Parathyroid adenoma (tissue), 2 donors: ENCODE data around the gene HBA1.

Source experiments
- H2AFZ ChIP-seq: fragments of 300-600 bp; sonication (generic); one replicate; pipeline ENCODE4 v1.7.0; 2017; ENCODE audit warnings: antibody characterized with exemption, mild to moderate bottlenecking
- H3K27ac ChIP-seq: fragments of 300-600 bp; sonication (generic); one replicate; pipeline ENCODE4 v1.7.0; 2017
- H3K27me3 ChIP-seq: fragments of 300-600 bp; sonication (generic); one replicate; pipeline ENCODE4 v1.7.0; 2017; ENCODE audit warnings: low read length; ENCODE audit not compliant: control insufficient read depth, insufficient read depth
- H3K36me3 ChIP-seq: fragments of 300-600 bp; sonication (generic); one replicate; pipeline ENCODE4 v1.7.0; 2017; ENCODE audit warnings: low read length; ENCODE audit not compliant: control insufficient read depth, insufficient read depth
- H3K4me1 ChIP-seq: fragments of 300-600 bp; sonication (generic); one replicate; pipeline ENCODE4 v1.7.0; 2017; ENCODE audit warnings: control low read depth
- H3K4me2 ChIP-seq: fragments of 300-600 bp; sonication (generic); one replicate; pipeline ENCODE4 v1.7.0; 2017; ENCODE audit warnings: low read length
- H3K4me3 ChIP-seq: fragments of 300-600 bp; sonication (generic); one replicate; pipeline ENCODE4 v1.7.0; 2017; ENCODE audit warnings: low read depth, low read length
- H3K79me2 ChIP-seq: fragments of 300-600 bp; sonication (generic); one replicate; pipeline ENCODE4 v1.7.0; 2017; ENCODE audit warnings: control low read depth
- H3K9ac ChIP-seq: fragments of 300-600 bp; sonication (generic); one replicate; pipeline ENCODE4 v1.7.0; 2017; ENCODE audit warnings: mild to moderate bottlenecking
- H3K9me3 ChIP-seq: fragments of 300-600 bp; sonication (generic); one replicate; pipeline ENCODE4 v1.7.0; 2017; ENCODE audit warnings: low read length; ENCODE audit not compliant: control insufficient read depth
- TF ChIP-seq, protein P1 (sequence below): fragments of 300-600 bp; sonication (generic); IDR thresholded peaks from one replicate; pipeline ENCODE4 v1.7.0; 2017; ENCODE audit warnings: antibody characterized with exemption, mild to moderate bottlenecking
- donor health status: primary hyperparathyroidism.

Gene HBA1

DNA sequence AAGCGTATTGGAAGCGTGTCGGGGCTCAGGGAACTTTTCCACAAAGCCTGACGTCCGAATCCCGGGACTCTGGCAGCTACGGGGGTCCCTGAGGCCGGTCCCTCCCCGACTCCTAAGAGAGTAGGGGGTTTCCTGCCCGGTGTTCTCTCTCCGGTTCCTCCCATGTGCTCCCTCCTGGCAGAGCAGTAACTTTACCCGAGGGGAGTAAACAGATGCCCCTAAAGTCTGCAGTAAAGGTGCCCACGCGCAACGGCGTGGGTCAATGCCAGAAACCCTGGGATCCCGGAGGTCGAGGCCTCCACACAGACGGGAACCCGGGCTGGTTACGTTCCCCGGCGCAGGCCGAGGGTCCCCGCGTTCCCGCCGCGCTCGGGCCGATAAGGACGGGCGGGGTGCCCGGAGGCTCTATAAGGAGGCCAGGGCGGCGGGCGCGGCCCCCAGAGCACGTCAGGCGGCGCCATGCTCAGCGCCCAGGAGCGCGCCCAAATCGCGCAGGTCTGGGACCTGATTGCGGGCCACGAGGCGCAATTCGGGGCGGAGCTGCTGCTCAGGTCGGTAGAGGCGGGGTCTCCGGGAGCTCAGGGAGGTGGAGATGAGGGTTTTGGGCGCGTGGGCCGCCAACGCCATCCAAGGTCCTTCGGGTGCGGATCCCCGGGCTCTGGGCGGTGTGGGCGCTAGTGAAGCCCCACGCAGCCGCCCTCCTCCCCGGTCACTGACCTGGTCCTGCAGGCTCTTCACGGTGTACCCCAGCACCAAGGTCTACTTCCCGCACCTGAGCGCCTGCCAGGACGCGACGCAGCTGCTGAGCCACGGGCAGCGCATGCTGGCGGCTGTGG, 10.7 kb upstream of the HBA1 start, which contains the start of gene HBM:
Gene HBM (plus strand): TSS at position 440 of the 836 bp plus-strand sequence. CDS start 20 bp downstream, at position 460.
- Histone ChIP-seq H3K27me3 (peaks cover 17% of the 10 kb centered on the region), H3K9ac (no peak within 1 kb of the TSS), H3K4me1 (peaks cover 7% of the 10 kb centered on the region), H3K4me2 (peak within 1 kb of the TSS; percentile 31), H3K4me3 (no peak within 1 kb of the TSS), H3K79me2 (no peaks in the 10 kb centered on the region), H3K36me3 (no peaks in the 10 kb centered on the region), H2AFZ (peak within 1 kb of the TSS; percentile 29), H3K27ac (no peak within 1 kb of the TSS), H3K9me3 (no peaks in the 10 kb centered on the region)
- TF ChIP-seq, protein P1, sequence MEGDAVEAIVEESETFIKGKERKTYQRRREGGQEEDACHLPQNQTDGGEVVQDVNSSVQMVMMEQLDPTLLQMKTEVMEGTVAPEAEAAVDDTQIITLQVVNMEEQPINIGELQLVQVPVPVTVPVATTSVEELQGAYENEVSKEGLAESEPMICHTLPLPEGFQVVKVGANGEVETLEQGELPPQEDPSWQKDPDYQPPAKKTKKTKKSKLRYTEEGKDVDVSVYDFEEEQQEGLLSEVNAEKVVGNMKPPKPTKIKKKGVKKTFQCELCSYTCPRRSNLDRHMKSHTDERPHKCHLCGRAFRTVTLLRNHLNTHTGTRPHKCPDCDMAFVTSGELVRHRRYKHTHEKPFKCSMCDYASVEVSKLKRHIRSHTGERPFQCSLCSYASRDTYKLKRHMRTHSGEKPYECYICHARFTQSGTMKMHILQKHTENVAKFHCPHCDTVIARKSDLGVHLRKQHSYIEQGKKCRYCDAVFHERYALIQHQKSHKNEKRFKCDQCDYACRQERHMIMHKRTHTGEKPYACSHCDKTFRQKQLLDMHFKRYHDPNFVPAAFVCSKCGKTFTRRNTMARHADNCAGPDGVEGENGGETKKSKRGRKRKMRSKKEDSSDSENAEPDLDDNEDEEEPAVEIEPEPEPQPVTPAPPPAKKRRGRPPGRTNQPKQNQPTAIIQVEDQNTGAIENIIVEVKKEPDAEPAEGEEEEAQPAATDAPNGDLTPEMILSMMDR = no peak

DNA sequence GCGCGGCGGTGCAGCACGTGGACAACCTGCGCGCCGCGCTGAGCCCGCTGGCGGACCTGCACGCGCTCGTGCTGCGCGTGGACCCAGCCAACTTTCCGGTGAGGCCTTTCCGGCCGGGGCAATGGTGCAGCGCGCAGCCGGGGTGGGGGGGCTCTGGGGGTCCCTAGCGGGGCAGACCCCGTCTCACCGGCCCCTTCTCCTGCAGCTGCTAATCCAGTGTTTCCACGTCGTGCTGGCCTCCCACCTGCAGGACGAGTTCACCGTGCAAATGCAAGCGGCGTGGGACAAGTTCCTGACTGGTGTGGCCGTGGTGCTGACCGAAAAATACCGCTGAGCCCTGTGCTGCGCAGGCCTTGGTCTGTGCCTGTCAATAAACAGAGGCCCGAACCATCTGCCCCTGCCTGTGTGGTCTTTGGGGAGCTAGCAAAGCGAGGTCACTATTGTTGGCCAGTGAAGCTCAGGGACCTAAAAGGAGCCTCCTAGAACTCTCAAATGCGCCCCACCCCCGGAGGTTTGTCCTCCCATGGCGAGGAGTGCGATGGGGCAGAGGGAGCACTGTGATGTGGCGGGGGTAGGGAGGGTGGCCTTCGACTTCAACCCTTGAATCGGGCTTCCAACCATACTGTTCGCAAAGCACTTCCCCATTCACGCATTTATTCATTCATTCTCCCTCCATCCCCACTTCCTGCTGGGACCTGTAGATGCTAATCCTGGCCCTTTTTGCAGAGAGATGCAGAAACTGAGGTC, 9.9 kb upstream of the HBA1 start:
- no peak overlapping the region for H2AFZ ChIP-seq
- no peaks in the 10 kb centered on the region for H3K79me2 ChIP-seq
- H3K9ac ChIP-seq = no peak overlapping the region
- H3K4me3 ChIP-seq = no peak overlapping the region
- H3K4me1 ChIP-seq = peaks cover 7% of the 10 kb centered on the region
- no peak overlapping the region for H3K4me2 ChIP-seq
- no peak overlapping the region for H3K27ac ChIP-seq
- no peaks in the 10 kb centered on the region for H3K9me3 ChIP-seq
- H3K27me3 ChIP-seq = peaks cover 17% of the 10 kb centered on the region
- no peaks in the 10 kb centered on the region for H3K36me3 ChIP-seq
- TF ChIP-seq, protein P1 = no peak

DNA sequence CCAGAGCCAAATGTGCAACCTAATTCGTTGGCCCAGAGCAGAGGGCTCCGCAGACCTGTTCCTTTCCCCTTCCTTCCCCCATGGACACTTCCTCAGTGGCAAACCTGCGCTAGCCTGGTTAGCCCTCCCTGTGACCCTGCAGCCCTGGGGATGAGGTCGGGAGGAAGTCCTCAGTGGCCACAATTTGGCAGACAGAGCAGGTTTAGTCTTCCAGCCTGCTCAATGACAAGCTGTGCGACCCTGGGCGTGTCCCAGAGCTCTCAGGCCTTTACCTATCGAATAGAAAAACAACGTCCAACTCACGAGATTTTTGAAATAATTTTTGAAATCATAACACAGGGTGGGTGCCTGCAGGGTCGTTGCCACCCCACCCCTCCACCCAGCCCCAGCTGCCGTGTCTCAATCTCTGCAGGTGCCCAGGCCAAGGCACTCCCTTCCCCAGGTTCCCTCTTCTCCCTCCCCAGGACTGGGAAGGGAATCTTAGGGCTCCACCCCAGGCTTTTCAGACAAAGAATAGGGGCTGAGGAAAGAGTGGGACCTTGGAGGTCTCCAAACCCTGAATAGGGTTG, 9.3 kb upstream of the HBA1 start:
- Histone ChIP-seq H3K4me3 (no peak overlapping the region), H3K27me3 (peaks cover 17% of the 10 kb centered on the region), H3K27ac (no peak overlapping the region), H2AFZ (no peak overlapping the region), H3K36me3 (no peaks in the 10 kb centered on the region), H3K4me2 (no peak overlapping the region), H3K9ac (no peak overlapping the region), H3K4me1 (peaks cover 7% of the 10 kb centered on the region), H3K79me2 (no peaks in the 10 kb centered on the region), H3K9me3 (no peaks in the 10 kb centered on the region)
- TF ChIP-seq, protein P1 = no peak

DNA sequence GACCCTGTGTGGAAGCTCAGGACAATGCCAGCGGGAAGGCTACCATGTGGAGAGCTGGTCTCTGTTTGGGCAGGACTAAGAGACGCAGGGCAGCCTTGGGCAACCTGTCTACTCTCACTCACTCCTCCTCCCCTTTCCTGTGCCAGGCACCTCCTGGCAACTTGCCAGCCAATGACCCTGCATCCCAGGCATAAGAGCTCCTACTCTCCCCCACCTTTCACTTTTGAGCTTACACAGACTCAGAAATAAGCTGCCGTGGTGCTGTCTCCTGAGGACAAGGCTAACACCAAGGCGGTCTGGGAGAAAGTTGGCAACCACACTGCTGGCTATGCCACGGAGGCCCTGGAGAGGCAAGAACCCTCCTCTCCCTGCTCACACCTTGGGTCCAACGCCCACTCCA, 8.1 kb upstream of the HBA1 start:
- Histone ChIP-seq H3K9ac (no peak overlapping the region), H3K4me3 (no peak overlapping the region), H3K27me3 (peaks cover 17% of the 10 kb centered on the region), H3K79me2 (no peaks in the 10 kb centered on the region), H3K4me2 (no peak overlapping the region), H3K27ac (no peak overlapping the region), H3K4me1 (peaks cover 7% of the 10 kb centered on the region), H2AFZ (no peak overlapping the region), H3K9me3 (no peaks in the 10 kb centered on the region), H3K36me3 (no peaks in the 10 kb centered on the region)
- TF ChIP-seq, protein P1 = no peak
